H9 (cell line): ENCODE results near the gene GPX2. TPM values are rescaled to one million over a fixed set of nuclear protein-coding genes. Genes with fewer than 3 reads are reported as not detected.

ENCODE experiments used
- DNase-seq: peaks from one replicate; pipeline ENCODE4 v3.0.0-alpha.2; 2017
- H2AFZ ChIP-seq: one replicate; pipeline ENCODE4 v1.6.1; 2013; ENCODE audit warnings: mild to moderate bottlenecking, low read length, control low read depth, moderate library complexity
- H2AK5ac ChIP-seq: 2 replicates; pipeline ENCODE4 v1.6.1; 2013; ENCODE audit warnings: low read length, control low read depth, mixed read lengths; ENCODE audit not compliant: insufficient read length
- H2BK120ac ChIP-seq: one replicate; pipeline ENCODE4 v1.6.1; 2013; ENCODE audit warnings: low read depth, mild to moderate bottlenecking, low read length, control low read depth, inconsistent platforms; ENCODE audit not compliant: poor library complexity, severe bottlenecking
- H2BK12ac ChIP-seq: 2 replicates; pipeline ENCODE4 v1.6.1; 2013; ENCODE audit warnings: low read length, control low read depth, mixed read lengths, low read depth; ENCODE audit not compliant: insufficient read length
- H2BK15ac ChIP-seq: 2 replicates; pipeline ENCODE4 v1.6.1; 2013; ENCODE audit warnings: low read depth, low read length, control low read depth
- H2BK20ac ChIP-seq: one replicate; pipeline ENCODE4 v1.6.1; 2013; ENCODE audit warnings: low read depth, mild to moderate bottlenecking, low read length, control low read depth, inconsistent platforms; ENCODE audit not compliant: poor library complexity, severe bottlenecking
- H2BK5ac ChIP-seq: 2 replicates; pipeline ENCODE4 v1.6.1; 2013; ENCODE audit warnings: low read length, control low read depth, mixed read lengths; ENCODE audit not compliant: insufficient read length
- H3K14ac ChIP-seq: 2 replicates; pipeline ENCODE4 v1.6.1; 2013; ENCODE audit warnings: low read length, control low read depth; ENCODE audit not compliant: insufficient read depth
- H3K18ac ChIP-seq: 2 replicates; pipeline ENCODE4 v1.6.1; 2013; ENCODE audit warnings: low read depth, mild to moderate bottlenecking, mixed read lengths, low read length, control low read depth; ENCODE audit not compliant: insufficient read length
- H3K23ac ChIP-seq: 2 replicates; pipeline ENCODE4 v1.6.1; 2013; ENCODE audit warnings: low read length, control low read depth, mixed read lengths, low read depth; ENCODE audit not compliant: insufficient read length
- H3K23me2 ChIP-seq: 2 replicates; pipeline ENCODE4 v1.6.1; 2013; ENCODE audit warnings: low read depth, mild to moderate bottlenecking, mixed read lengths, low read length, control low read depth; ENCODE audit not compliant: insufficient read length, poor library complexity, severe bottlenecking
- H3K27ac ChIP-seq: 2 replicates; pipeline ENCODE4 v1.5.1; 2013; ENCODE audit warnings: low read length, control low read depth, mixed read lengths, low read depth; ENCODE audit not compliant: insufficient read length
- H3K27me3 ChIP-seq: 2 replicates; pipeline ENCODE4 v1.6.1; 2013; ENCODE audit warnings: low read length, control low read depth, inconsistent platforms; ENCODE audit not compliant: insufficient read depth
- H3K4ac ChIP-seq: 2 replicates; pipeline ENCODE4 v1.6.1; 2013; ENCODE audit warnings: low read depth, mild to moderate bottlenecking, control low read depth, inconsistent platforms, low read length, moderate library complexity
- H3K4me1 ChIP-seq: 2 replicates; pipeline ENCODE4 v1.6.1; 2013; ENCODE audit warnings: low read length, control low read depth, inconsistent platforms; ENCODE audit not compliant: insufficient read depth
- H3K4me2 ChIP-seq: 2 replicates; pipeline ENCODE4 v1.6.1; 2013; ENCODE audit warnings: low read length, control low read depth, mixed read lengths; ENCODE audit not compliant: insufficient read length, insufficient read depth
- H3K56ac ChIP-seq: 2 replicates; pipeline ENCODE4 v1.6.1; 2013; ENCODE audit warnings: low read depth, mild to moderate bottlenecking, mixed read lengths, low read length, control low read depth; ENCODE audit not compliant: insufficient read length
- H3K79me1 ChIP-seq: 2 replicates; pipeline ENCODE4 v1.6.1; 2013; ENCODE audit warnings: low read depth, mild to moderate bottlenecking, moderate library complexity, low read length, control low read depth, inconsistent platforms; ENCODE audit not compliant: insufficient read depth, poor library complexity, severe bottlenecking
- H3K79me2 ChIP-seq: 2 replicates; pipeline ENCODE4 v1.6.1; 2013; ENCODE audit warnings: low read length, control low read depth, inconsistent platforms; ENCODE audit not compliant: insufficient read depth
- H3K9ac ChIP-seq: 2 replicates; pipeline ENCODE4 v1.6.1; 2013; ENCODE audit warnings: low read length, control low read depth, mixed read lengths; ENCODE audit not compliant: insufficient read length; ENCODE audit errors: extremely low read depth
- H3K9me3 ChIP-seq: one replicate; pipeline ENCODE4 v1.6.1; 2013; ENCODE audit warnings: low read depth, low read length, inconsistent platforms; ENCODE audit not compliant: control insufficient read depth
- H3T11ph ChIP-seq: one replicate; pipeline ENCODE4 v1.6.1; 2013; ENCODE audit warnings: mild to moderate bottlenecking, low read length, control low read depth, inconsistent platforms
- H4K20me1 ChIP-seq: one replicate; pipeline ENCODE4 v1.6.1; 2013; ENCODE audit not compliant: control insufficient read depth, insufficient read length, insufficient read depth
- H4K5ac ChIP-seq: 2 replicates; pipeline ENCODE4 v1.6.1; 2013; ENCODE audit warnings: low read depth, mild to moderate bottlenecking, mixed read lengths, low read length, control low read depth; ENCODE audit not compliant: insufficient read length
- H4K8ac ChIP-seq: replicated peaks from 2 replicates; pipeline ENCODE4 v1.6.1; 2013; ENCODE audit warnings: low read length, control low read depth, mixed read lengths, low read depth; ENCODE audit not compliant: insufficient read length
- H4K91ac ChIP-seq: 2 replicates; pipeline ENCODE4 v1.6.1; 2013; ENCODE audit warnings: low read depth, mild to moderate bottlenecking, moderate library complexity, mixed read lengths, low read length, control low read depth; ENCODE audit not compliant: insufficient read length
- H3K27ac Mint-ChIP-seq, 3 experiments: 2 replicates in 2 of 3; 3 replicates in 1 of 3; pipeline ENCODE4 v1.8.0; 2020 to 2021; ENCODE audit warnings: mixed read lengths in 3 of 3, mild to moderate bottlenecking in 1 of 3, moderate library complexity in 1 of 3
- H3K27me3 Mint-ChIP-seq: 2 replicates; pipeline ENCODE4 v1.8.0; 2021; ENCODE audit warnings: low read depth, mild to moderate bottlenecking, moderate library complexity, mixed read lengths
- H3K36me3 Mint-ChIP-seq, 3 experiments: 2 replicates in 2 of 3; 3 replicates in 1 of 3; pipeline ENCODE4 v1.8.0; 2020 to 2021; ENCODE audit warnings: low read depth in 3 of 3, mixed read lengths in 3 of 3; ENCODE audit not compliant: insufficient read depth in 1 of 3
- H3K4me1 Mint-ChIP-seq, 2 experiments: 2 replicates each; pipeline ENCODE4 v1.8.0; 2020; ENCODE audit warnings: mixed read lengths in 2 of 2
- H3K4me3 Mint-ChIP-seq, 2 experiments: 2 replicates in 1 of 2; 3 replicates in 1 of 2; pipeline ENCODE4 v1.8.0; 2020 to 2021; ENCODE audit warnings: mild to moderate bottlenecking in 2 of 2, mixed read lengths in 2 of 2, moderate library complexity in 1 of 2
- H3K9me3 Mint-ChIP-seq, 2 experiments: 2 replicates in 1 of 2; 3 replicates in 1 of 2; pipeline ENCODE4 v1.8.0; 2020; ENCODE audit warnings: mild to moderate bottlenecking in 2 of 2, mixed read lengths in 2 of 2, moderate library complexity in 1 of 2
- CTCF ChIP-seq: fragments of 200-600 bp; sonication (generic); conservative IDR thresholded peaks from 3 replicates; pipeline ENCODE4 v1.8.0; 2021; ENCODE audit warnings: antibody characterized with exemption, mild to moderate bottlenecking
- WGBS: extraction: QIAGEN DNeasy Blood & Tissue Kit; methylation state at CpG from one replicate; pipeline ENCODE4 v1.1.7; 2013; ENCODE audit warnings: missing lambda C conversion rate, low lambda C conversion rate, mixed read lengths; ENCODE audit not compliant: insufficient read length; ENCODE audit errors: extremely low coverage; 5-methylcytosine and 5-hydroxymethylcytosine counted together
- total RNA-seq: library from RNA; stranded (reverse); gene quantifications from 2 replicates; pipeline ENCODE4 v1.2.1, GENCODE V29; 2021

The GPX2 gene
- total RNA-seq, 1 experiment from 2014 or later = 0.79 TPM

GRCh38 chr14:64983439-64984310, 41.1 kb upstream of the GPX2 start:
- H3K23ac ChIP-seq = no peak overlapping the region
- peaks cover 3% of the 10 kb centered on the region for H3K23me2 ChIP-seq
- H2BK5ac ChIP-seq = no peak overlapping the region
- no peaks in the 10 kb centered on the region for H3K9me3 Mint-ChIP-seq
- H3K27me3 ChIP-seq = no peaks in the 10 kb centered on the region
- TF ChIP-seq CTCF = peak; percentile 80
- H3K27ac ChIP-seq = no peak overlapping the region
- no peak overlapping the region for H2BK12ac ChIP-seq
- H3K14ac ChIP-seq = no peak overlapping the region
- peak overlapping the region; percentile 60 to 77 for H3K4me3 Mint-ChIP-seq
- H3K27ac Mint-ChIP-seq = no peak overlapping the region
- no peak overlapping the region for H4K8ac ChIP-seq
- no peak overlapping the region for H2BK120ac ChIP-seq
- no peak overlapping the region for H3K9ac ChIP-seq
- H3K4me1 Mint-ChIP-seq = peaks cover 13 to 33% of the 10 kb centered on the region in 2 experiments
- peak overlapping the region; percentile 84 for H3K4me2 ChIP-seq
- DNase-seq = no peak
- H3K79me1 ChIP-seq = no peaks in the 10 kb centered on the region
- H2AK5ac ChIP-seq = no peak overlapping the region
- no peak overlapping the region for H4K91ac ChIP-seq
- peak overlapping the region; percentile 82 for H2AFZ ChIP-seq
- H3K36me3 Mint-ChIP-seq = peaks cover 0 to under 1% (median 0%) of the 10 kb centered on the region in 3 experiments; a peak in 1 of 7 replicates
- H3K79me2 ChIP-seq = no peaks in the 10 kb centered on the region; the same call in 1 of the 2 replicates
- no peaks in the 10 kb centered on the region for H3K9me3 ChIP-seq
- H2BK15ac ChIP-seq = no peak overlapping the region
- no CpG with 5 or more reads among the region's 15 CpGs for WGBS
- no peak overlapping the region for H3K56ac ChIP-seq
- no peak overlapping the region for H3T11ph ChIP-seq
- peaks cover 17% of the 10 kb centered on the region for H3K27me3 Mint-ChIP-seq
- H4K5ac ChIP-seq = no peak overlapping the region
- no peak overlapping the region for H3K4ac ChIP-seq
- H3K4me1 ChIP-seq = peaks cover 4% of the 10 kb centered on the region; the same call in 1 of the 2 replicates
- no peak overlapping the region for H2BK20ac ChIP-seq
- no peak overlapping the region for H3K18ac ChIP-seq
- H4K20me1 ChIP-seq = no peaks in the 10 kb centered on the region
